ENCODE data around the gene BTG1. TPM values are rescaled to one million over a fixed set of nuclear protein-coding genes. Genes with fewer than 3 reads are reported as not detected.
A peak's percentile ranks its signal among the peaks of the same experiment; 100 is the strongest.

Gene BTG1
- total RNA-seq, 2 experiments from 2014 or later = 113 to 118 TPM

- ChIA-PET POLR2A (interaction anchor here (0.7 to 9.7 kb wide), 4 partner anchors 11 to 272 kb away, joined by 3 to 293 read pairs (median 3); partner anchors contain the start of gene BTG1), CTCF (interaction anchor here (0.6 to 6.8 kb wide), 8 partner anchors 11 to 750 kb away, joined by 3 to 48 read pairs (median 6); partner anchors contain the start of gene BTG1)
- H3K9me3 Mint-ChIP-seq (ENCODE audit: insufficient read depth) = no peaks in the 10 kb centered on the region
- H3K27ac Mint-ChIP-seq = peak overlapping the region; percentile 80
- peaks cover 55% of the 10 kb centered on the region for H3K36me3 Mint-ChIP-seq (ENCODE audit: low read depth)
- peak; percentile 41 for DNase-seq
- peaks cover 81% of the 10 kb centered on the region for H3K4me1 Mint-ChIP-seq (ENCODE audit: low read depth)
- peak overlapping the region; percentile 65 for H3K4me3 Mint-ChIP-seq
- peak; percentile 33 for ATAC-seq
- no peaks in the 10 kb centered on the region for H3K27me3 Mint-ChIP-seq (ENCODE audit: low read depth)
Measured at GRCh38 chr12:92132288-92132687, 13.4 kb downstream of the BTG1 start.

DNA sequence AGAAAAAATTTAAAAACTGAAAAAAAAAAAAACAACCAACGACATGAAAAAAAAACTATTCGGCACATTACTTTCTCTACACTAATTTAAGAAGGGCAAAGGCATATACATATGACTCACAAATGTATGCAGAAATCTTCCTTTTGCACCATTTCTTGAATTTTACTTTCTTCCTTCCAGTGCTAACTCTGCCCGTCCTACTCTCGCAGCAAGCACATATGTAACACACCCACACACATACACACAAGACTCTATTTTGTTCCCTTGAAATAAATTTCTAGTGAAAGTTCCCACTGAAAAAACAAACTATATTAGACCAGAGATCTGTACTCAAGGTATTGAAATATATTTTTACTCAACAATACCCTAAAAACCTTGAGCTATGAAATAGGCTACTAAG lies 14.6 kb downstream of the BTG1 start:
- no peaks in the 10 kb centered on the region for H3K27me3 Mint-ChIP-seq (ENCODE audit: low read depth)
- DNase-seq = no peak
- no peak for ATAC-seq
- H3K36me3 Mint-ChIP-seq (ENCODE audit: low read depth) = peaks cover 50% of the 10 kb centered on the region
- peaks cover 75% of the 10 kb centered on the region for H3K4me1 Mint-ChIP-seq (ENCODE audit: low read depth)
- H3K27ac Mint-ChIP-seq = peak overlapping the region; percentile 80
- ChIA-PET POLR2A (interaction anchor here (1.0 to 9.7 kb wide), 2 partner anchors 15 to 100 kb away, joined by 3 to 293 read pairs; partner anchors contain the start of gene BTG1), CTCF (interaction anchor here (1.3 to 6.8 kb wide), 6 partner anchors 13 to 749 kb away, joined by 3 to 48 read pairs (median 6); partner anchors contain the start of gene BTG1)
- no peaks in the 10 kb centered on the region for H3K9me3 Mint-ChIP-seq (ENCODE audit: insufficient read depth)
- peak overlapping the region; percentile 65 for H3K4me3 Mint-ChIP-seq

- Mint-ChIP-seq H3K9me3 (ENCODE audit: insufficient read depth) (no peaks in the 10 kb centered on the region), H3K27me3 (ENCODE audit: low read depth) (no peaks in the 10 kb centered on the region), H3K36me3 (ENCODE audit: low read depth) (peaks cover 49% of the 10 kb centered on the region), H3K4me1 (ENCODE audit: low read depth) (peaks cover 75% of the 10 kb centered on the region), H3K4me3 (no peak overlapping the region), H3K27ac (no peak overlapping the region)
- ATAC-seq (no peak), DNase-seq (no peak)
- ChIA-PET POLR2A (interaction anchor here (1.1 to 9.7 kb wide), 2 partner anchors 16 to 18 kb away, joined by 3 to 293 read pairs; partner anchors contain the start of gene BTG1), CTCF (interaction anchor here (1.1 to 6.8 kb wide), 2 partner anchors 14 to 139 kb away, joined by 4 to 48 read pairs; partner anchors contain the start of gene BTG1)
Measured at GRCh38 chr12:92129609-92130008, 16.0 kb downstream of the BTG1 start.

DNA sequence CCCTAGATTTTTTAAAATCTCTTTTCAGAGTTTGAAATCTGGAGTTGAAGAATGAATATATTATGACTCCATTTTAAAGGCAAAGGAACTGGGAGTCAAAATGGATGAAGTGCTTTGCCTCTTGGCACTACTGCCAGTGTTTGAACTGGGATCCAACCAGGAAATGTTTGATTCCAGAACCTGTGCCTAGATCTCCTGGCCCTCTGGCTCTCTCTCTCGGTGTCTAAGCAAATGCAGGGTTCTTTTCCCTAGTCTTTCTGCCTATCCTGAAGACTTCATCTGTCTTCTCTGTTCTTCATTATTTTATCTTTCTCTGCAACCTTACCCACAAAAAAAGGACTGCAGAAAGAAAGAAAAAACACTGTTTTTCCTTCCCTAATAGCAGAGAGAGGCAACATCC lies 17.0 kb downstream of the BTG1 start:
- Mint-ChIP-seq H3K36me3 (ENCODE audit: low read depth) (peaks cover 50% of the 10 kb centered on the region), H3K4me3 (no peak overlapping the region), H3K9me3 (ENCODE audit: insufficient read depth) (no peaks in the 10 kb centered on the region)

GRCh38 chr12:92124689-92125029 lies 21.0 kb downstream of the BTG1 start:
- ChIA-PET POLR2A (interaction anchor here (1.6 to 1.8 kb wide), 2 partner anchors 9 to 21 kb away, joined by 10 to 12 read pairs; partner anchors contain the start of gene BTG1), CTCF (interaction anchor here (0.9 to 2.1 kb wide), 6 partner anchors 9 to 742 kb away, joined by 3 to 7 read pairs (median 4); no protein-coding TSS in a partner anchor)
- Mint-ChIP-seq H3K27me3 (ENCODE audit: low read depth) (no peaks in the 10 kb centered on the region), H3K36me3 (ENCODE audit: low read depth) (peaks cover 46% of the 10 kb centered on the region), H3K9me3 (ENCODE audit: insufficient read depth) (peaks cover 7% of the 10 kb centered on the region), H3K27ac (peak overlapping the region; percentile 76), H3K4me3 (peak overlapping the region; percentile 37), H3K4me1 (ENCODE audit: low read depth) (peaks cover 48% of the 10 kb centered on the region)
- DNase-seq (no peak), ATAC-seq (no peak)

More for the DNA sequence above, 17.0 kb downstream of the BTG1 start:
- ATAC-seq = no peak
- Mint-ChIP-seq H3K27ac (peak overlapping the region; percentile 44), H3K27me3 (ENCODE audit: low read depth) (no peaks in the 10 kb centered on the region), H3K4me1 (ENCODE audit: low read depth) (peaks cover 75% of the 10 kb centered on the region)
- ChIA-PET CTCF (no interaction called here), POLR2A (interaction anchor here (1.5 kb wide), 1 partner anchor 8 kb away, joined by 6 read pairs; no protein-coding TSS in a partner anchor)
- DNase-seq = no peak

DNA sequence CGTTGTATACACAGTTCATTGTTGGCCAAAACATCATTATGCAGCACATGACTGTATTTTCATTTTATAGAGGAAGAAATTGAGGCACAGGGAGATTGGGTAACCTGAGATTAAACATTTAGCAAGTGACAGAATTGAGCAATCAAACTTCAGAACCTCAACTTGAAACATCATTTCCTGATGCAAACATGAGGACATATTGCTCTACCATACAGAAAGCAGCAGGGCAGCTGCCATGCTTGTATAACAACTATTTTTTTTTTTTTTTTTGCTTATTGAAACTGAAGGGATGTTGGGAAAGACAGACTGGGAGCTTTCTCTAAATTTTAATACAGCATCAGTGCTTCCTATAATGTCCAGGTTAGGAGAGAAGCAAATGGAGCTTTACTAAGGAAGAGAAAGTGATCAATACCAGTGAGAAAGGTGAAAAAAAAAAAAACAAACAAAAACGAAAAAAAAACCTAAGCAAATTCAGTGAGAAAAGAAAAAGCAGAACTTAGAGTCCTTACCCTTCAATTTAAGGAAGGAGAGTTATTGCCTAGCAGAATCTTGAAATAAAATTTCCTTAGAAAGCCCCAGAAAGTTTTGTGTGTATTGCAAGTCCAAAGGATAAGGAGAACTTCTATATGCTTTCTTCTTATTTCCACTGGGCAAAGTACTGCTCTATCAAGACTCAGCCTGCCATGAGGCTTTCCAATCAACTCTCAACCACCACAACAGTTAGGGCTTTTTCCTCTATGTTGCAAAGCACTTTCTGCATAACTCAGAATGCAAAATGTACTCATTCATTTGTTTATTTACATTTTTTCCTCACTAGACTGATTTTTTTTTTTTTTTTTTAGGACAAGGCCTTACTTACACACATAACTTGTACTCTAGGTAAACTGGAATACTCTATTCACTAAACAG lies 21.6 kb downstream of the BTG1 start:
- H3K36me3 Mint-ChIP-seq (ENCODE audit: low read depth) = peaks cover 49% of the 10 kb centered on the region
- H3K27me3 Mint-ChIP-seq (ENCODE audit: low read depth) = no peaks in the 10 kb centered on the region
- ATAC-seq = peak; percentile 35
- peaks cover 13% of the 10 kb centered on the region for H3K9me3 Mint-ChIP-seq (ENCODE audit: insufficient read depth)
- ChIA-PET POLR2A (interaction anchor here (1.6 to 1.8 kb wide), 2 partner anchors 10 to 22 kb away, joined by 10 to 12 read pairs; partner anchors contain the start of gene BTG1), CTCF (interaction anchor here (0.6 to 2.1 kb wide), 6 partner anchors 10 to 446 kb away, joined by 3 to 7 read pairs (median 4); no protein-coding TSS in a partner anchor)
- peaks cover 48% of the 10 kb centered on the region for H3K4me1 Mint-ChIP-seq (ENCODE audit: low read depth)
- peak overlapping the region; percentile 37 for H3K4me3 Mint-ChIP-seq
- no peak for DNase-seq
- peak overlapping the region; percentile 76 for H3K27ac Mint-ChIP-seq

DNA sequence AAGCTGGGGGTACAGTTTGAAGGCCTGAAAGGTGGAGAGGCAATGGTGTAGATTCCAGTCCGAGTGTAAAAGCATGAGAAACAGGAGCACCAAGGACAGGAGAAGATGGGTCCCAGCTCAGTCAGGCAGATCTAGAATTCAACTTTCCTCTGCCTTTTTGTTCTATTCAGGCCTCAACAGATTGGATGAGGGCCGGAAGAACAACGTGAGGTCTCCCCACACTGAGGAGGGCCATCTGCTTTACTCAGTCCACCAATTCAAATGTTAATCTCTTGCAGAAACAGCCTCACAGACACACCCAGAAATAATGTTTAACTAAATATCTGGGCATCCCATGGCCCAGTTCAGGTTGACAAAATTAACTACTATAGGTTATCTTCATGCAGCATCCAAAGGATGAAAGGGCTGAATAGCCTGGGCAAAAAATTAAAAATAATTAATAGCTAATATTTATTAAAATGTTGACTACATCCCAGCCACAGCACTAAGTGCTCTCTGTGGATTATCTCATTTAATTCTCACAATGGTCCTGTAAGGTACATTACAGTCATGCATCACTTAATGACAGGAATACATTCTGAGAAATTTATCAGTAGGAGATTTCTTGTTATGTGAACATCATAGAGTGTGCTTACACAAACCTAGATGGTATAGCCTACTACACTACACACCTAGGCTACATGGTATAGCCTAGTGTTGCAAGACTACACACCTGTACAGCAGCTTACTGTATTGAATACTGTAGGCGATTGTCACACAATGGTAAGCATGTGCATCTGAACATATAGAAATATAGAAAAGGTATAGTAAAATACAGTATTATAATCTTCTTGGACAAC lies 22.5 kb downstream of the BTG1 start:
- ATAC-seq (peak; percentile 12), DNase-seq (no peak)
- no peak overlapping the region for H3K27ac Mint-ChIP-seq
- no peaks in the 10 kb centered on the region for H3K27me3 Mint-ChIP-seq (ENCODE audit: low read depth)
- peaks cover 50% of the 10 kb centered on the region for H3K4me1 Mint-ChIP-seq (ENCODE audit: low read depth)
- H3K4me3 Mint-ChIP-seq = no peak overlapping the region
- ChIA-PET CTCF (interaction anchor here (0.8 to 2.1 kb wide), 3 partner anchors 16 to 741 kb away, joined by 3 to 5 read pairs (median 4); no protein-coding TSS in a partner anchor), POLR2A (interaction anchor here (1.6 kb wide), 1 partner anchor 22 kb away, joined by 10 read pairs; the partner anchor contains the start of gene BTG1)
- H3K36me3 Mint-ChIP-seq (ENCODE audit: low read depth) = peaks cover 50% of the 10 kb centered on the region
- H3K9me3 Mint-ChIP-seq (ENCODE audit: insufficient read depth) = peaks cover 15% of the 10 kb centered on the region

- H3K4me3 Mint-ChIP-seq = no peak overlapping the region
- ATAC-seq = peak; percentile 23
- peaks cover 45% of the 10 kb centered on the region for H3K36me3 Mint-ChIP-seq (ENCODE audit: low read depth)
- no peak overlapping the region for H3K27ac Mint-ChIP-seq
- POLR2A ChIA-PET = interaction anchor here (0.8 to 1.0 kb wide), 2 partner anchors 11 to 15 kb away, joined by 3 to 4 read pairs; no protein-coding TSS in a partner anchor
- peaks cover 48% of the 10 kb centered on the region for H3K4me1 Mint-ChIP-seq (ENCODE audit: low read depth)
- no peaks in the 10 kb centered on the region for H3K27me3 Mint-ChIP-seq (ENCODE audit: low read depth)
- peaks cover 15% of the 10 kb centered on the region for H3K9me3 Mint-ChIP-seq (ENCODE audit: insufficient read depth)
- CTCF ChIA-PET = interaction anchor here (1.1 kb wide), 1 partner anchor 15 kb away, joined by 3 read pairs; no protein-coding TSS in a partner anchor
- DNase-seq = no peak
Measured at GRCh38 chr12:92121826-92122225, 23.8 kb downstream of the BTG1 start.

- CTCF ChIA-PET = interaction anchor here (0.6 kb wide), 3 partner anchors 21 to 134 kb away, joined by 3 read pairs; no protein-coding TSS in a partner anchor
- no peak overlapping the region for H3K4me3 Mint-ChIP-seq
- POLR2A ChIA-PET = interaction anchor here (1.4 kb wide), 1 partner anchor 27 kb away, joined by 3 read pairs; the partner anchor contains the start of gene BTG1
- H3K27me3 Mint-ChIP-seq (ENCODE audit: low read depth) = no peaks in the 10 kb centered on the region
- no peak overlapping the region for H3K27ac Mint-ChIP-seq
- ATAC-seq = no peak
- no peak for DNase-seq
- peaks cover 34% of the 10 kb centered on the region for H3K36me3 Mint-ChIP-seq (ENCODE audit: low read depth)
- H3K4me1 Mint-ChIP-seq (ENCODE audit: low read depth) = peaks cover 43% of the 10 kb centered on the region
- H3K9me3 Mint-ChIP-seq (ENCODE audit: insufficient read depth) = peaks cover 15% of the 10 kb centered on the region
Measured at GRCh38 chr12:92118826-92119536, 26.7 kb downstream of the BTG1 start.

DNA sequence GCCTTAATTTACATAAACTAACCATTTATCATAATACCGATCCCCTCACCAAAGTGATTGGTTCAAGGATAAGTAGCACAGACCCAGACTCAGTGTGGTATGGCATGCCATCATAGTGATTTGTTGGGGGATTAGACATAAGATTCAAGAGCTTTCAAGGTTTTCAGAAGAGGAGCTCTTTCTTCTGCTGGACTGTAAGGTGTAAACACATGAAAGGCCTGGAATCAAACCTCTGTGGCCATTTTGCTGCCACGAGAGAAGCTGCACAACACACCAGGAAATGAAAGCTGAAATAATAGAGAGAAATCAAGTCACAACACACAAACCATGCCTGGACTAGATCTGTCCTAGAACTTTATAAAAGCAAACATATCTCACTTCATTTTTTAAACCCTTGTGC lies 30.8 kb downstream of the BTG1 start:
- no peak for DNase-seq
- CTCF ChIA-PET = interaction anchor here (0.5 to 2.1 kb wide), 5 partner anchors 9 to 304 kb away, joined by 3 to 6 read pairs (median 3); no protein-coding TSS in a partner anchor
- ATAC-seq = peak; percentile 43
- H3K9me3 Mint-ChIP-seq (ENCODE audit: insufficient read depth) = peaks cover 8% of the 10 kb centered on the region
- POLR2A ChIA-PET = interaction anchor here (0.8 to 1.3 kb wide), 3 partner anchors 17 to 31 kb away, joined by 3 to 7 read pairs (median 4); partner anchors contain the start of gene BTG1
- peaks cover 59% of the 10 kb centered on the region for H3K4me1 Mint-ChIP-seq (ENCODE audit: low read depth)
- no peak overlapping the region for H3K27ac Mint-ChIP-seq
- peaks cover 17% of the 10 kb centered on the region for H3K36me3 Mint-ChIP-seq (ENCODE audit: low read depth)
- peak overlapping the region; percentile 2 for H3K4me3 Mint-ChIP-seq
- H3K27me3 Mint-ChIP-seq (ENCODE audit: low read depth) = no peaks in the 10 kb centered on the region
